GM12878 (cell line): ENCODE data around the gene SETBP1. TPM values are rescaled to one million over a fixed set of nuclear protein-coding genes. Genes with fewer than 3 reads are reported as not detected.
A peak's percentile ranks its signal among the peaks of the same experiment; 100 is the strongest.

ENCODE experiments used
- ATAC-seq: fragments of 200-7000 bp; cut with Tn5 transposase; 3 replicates; pipeline ENCODE4 v1.9.1; 2020; ENCODE audit warnings: mild to moderate bottlenecking, moderate library complexity
- BruUV-seq: library from RNA; stranded (reverse); fragments of 400-500 nt; replicated peaks from 2 replicates; lab custom pipeline; 2021; lab: Mats Ljungman, UMichigan
- CTCF ChIA-PET: fragments of 300-600 bp; sonication (Branson Sonifier 250); formaldehyde crosslinking; extraction: SDS; loops from one replicate; lab custom pipeline; 2021; ENCODE audit warnings: inconsistent platforms; lab: Yijun Ruan, JAX
- POLR2A ChIA-PET: fragments of 350-600 bp; formaldehyde crosslinking; extraction: SDS; loops from one replicate; lab custom pipeline; 2021; ENCODE audit warnings: inconsistent platforms; lab: Charles Lee
- RAD21 ChIA-PET: fragments of 300-600 bp; sonication (Branson Sonifier 250); formaldehyde crosslinking; loops from one replicate; lab custom pipeline; 2023; ENCODE audit warnings: antibody characterized with exemption; ENCODE audit not compliant: unreplicated experiment; lab: Charles Lee
- SMC1A ChIA-PET: fragments of 300-600 bp; sonication (Branson Sonifier 250); formaldehyde crosslinking; loops from one replicate; lab custom pipeline; 2023; ENCODE audit not compliant: unreplicated experiment, uncharacterized antibody; lab: Charles Lee
- DNase-seq: peaks from one replicate; pipeline ENCODE4 v3.0.0-alpha.2; 2011; ENCODE audit warnings: low read depth, low spot score
- FAIRE-seq: peaks from 3 replicates; lab custom pipeline; 2011; peaks lifted over from hg19 to GRCh38; lab: Jason Lieb, UNC
- H2AFZ ChIP-seq: 2 replicates; pipeline ENCODE4 v1.6.0; 2011; ENCODE audit warnings: low read depth, low read length, control low read depth; ENCODE audit not compliant: control insufficient read depth
- H3K27ac ChIP-seq: 2 replicates; pipeline ENCODE4 v1.5.1; 2011; ENCODE audit warnings: control low read depth; ENCODE audit not compliant: control insufficient read depth, insufficient read depth
- H3K27me3 ChIP-seq, 2 experiments: replicated peaks in 1 of 2; 2 replicates each; pipeline versions ENCODE4 v1.6.0 to v1.6.1; 2011; ENCODE audit warnings: low read length in 1 of 2; ENCODE audit not compliant: control insufficient read depth in 2 of 2, insufficient read depth in 2 of 2
- H3K36me3 ChIP-seq, 2 experiments: 2 replicates each; pipeline ENCODE4 v1.5.1; 2011; ENCODE audit warnings: low read length in 1 of 2; ENCODE audit not compliant: control insufficient read depth in 2 of 2, insufficient read depth in 2 of 2
- H3K4me1 ChIP-seq: 2 replicates; pipeline ENCODE4 v1.6.1; 2011; ENCODE audit warnings: mild to moderate bottlenecking, low read length, moderate library complexity, mixed read lengths; ENCODE audit not compliant: control insufficient read depth, insufficient read depth
- H3K4me2 ChIP-seq: 2 replicates; pipeline ENCODE4 v1.6.0; 2011; ENCODE audit warnings: control low read depth; ENCODE audit not compliant: control insufficient read depth, insufficient read depth
- H3K4me3 ChIP-seq: fragments of 200-600 bp; sonication (generic); 2 replicates; pipeline ENCODE4 v1.5.1; 2016
- H3K79me2 ChIP-seq: 2 replicates; pipeline ENCODE4 v1.6.0; 2011; ENCODE audit warnings: low read length; ENCODE audit not compliant: control insufficient read depth, insufficient read depth
- H3K9ac ChIP-seq: 2 replicates; pipeline ENCODE4 v1.8.0; 2011; ENCODE audit warnings: low read length, control low read depth, mixed read lengths; ENCODE audit not compliant: control insufficient read depth, insufficient read depth
- H3K9me3 ChIP-seq: replicated peaks from 3 replicates; pipeline ENCODE4 v1.5.1; 2011; ENCODE audit warnings: mild to moderate bottlenecking, low read length; ENCODE audit not compliant: control insufficient read depth, insufficient read depth
- H4K20me1 ChIP-seq: 2 replicates; pipeline ENCODE4 v1.6.0; 2011; ENCODE audit not compliant: control insufficient read depth, insufficient read depth
- CBX3 ChIP-seq: fragments of 200-600 bp; sonication (generic); IDR thresholded peaks from 2 replicates; pipeline ENCODE4 v1.6.1; 2016; ENCODE audit warnings: low read depth, borderline replicate concordance
- IKZF1 ChIP-seq: fragments of 450-650 bp; conservative IDR thresholded peaks from 2 replicates; pipeline ENCODE4 v1.6.1; 2017; ENCODE audit warnings: antibody characterized with exemption, mild to moderate bottlenecking
- IKZF2 ChIP-seq, 2 experiments: fragments of 450-650 bp; IDR thresholded peaks; 2 replicates each; pipeline ENCODE4 v1.6.1; 2017; ENCODE audit warnings: mild to moderate bottlenecking in 2 of 2, moderate library complexity in 2 of 2
- KDM1A ChIP-seq: fragments of 200-600 bp; sonication (generic); IDR thresholded peaks from 2 replicates; pipeline ENCODE4 v1.6.1; 2016; ENCODE audit warnings: borderline replicate concordance
- MTA2 ChIP-seq: fragments of 450-650 bp; IDR thresholded peaks from 2 replicates; pipeline ENCODE4 v1.6.1; 2016; ENCODE audit warnings: low read depth, mild to moderate bottlenecking, moderate library complexity
- NR2F1 ChIP-seq: fragments of 450-650 bp; conservative IDR thresholded peaks from 2 replicates; pipeline ENCODE4 v1.6.1; 2017; ENCODE audit warnings: mild to moderate bottlenecking
- NRF1 ChIP-seq: conservative IDR thresholded peaks from 2 replicates; pipeline ENCODE4 v1.6.1; 2011; ENCODE audit warnings: mild to moderate bottlenecking, low read depth, low read length, improper control_type of control experiment
- PAX5 ChIP-seq: IDR thresholded peaks from 2 replicates; pipeline ENCODE4 v1.6.1; 2011; ENCODE audit warnings: low read depth, low read length, borderline replicate concordance
- PML ChIP-seq: IDR thresholded peaks from 2 replicates; pipeline ENCODE4 v1.6.1; 2012; ENCODE audit warnings: low read length, inconsistent platforms
- SP1 ChIP-seq: IDR thresholded peaks from one replicate; pipeline ENCODE4 v1.6.1; 2011; ENCODE audit warnings: low read depth, low read length
- SREBF2 ChIP-seq: IDR thresholded peaks from 2 replicates; pipeline ENCODE4 v1.6.1; 2012; ENCODE audit warnings: mild to moderate bottlenecking, low read length
- SRF ChIP-seq, 2 experiments: IDR thresholded peaks; 2 replicates each; pipeline ENCODE4 v1.6.1; 2011; ENCODE audit warnings: low read depth in 2 of 2, low read length in 2 of 2, mild to moderate bottlenecking in 1 of 2, moderate library complexity in 1 of 2
- TAF1 ChIP-seq: IDR thresholded peaks from 2 replicates; pipeline ENCODE4 v1.6.1; 2011; ENCODE audit warnings: mild to moderate bottlenecking, low read depth, low read length, borderline replicate concordance
- WRNIP1 ChIP-seq: IDR thresholded peaks from 2 replicates; pipeline ENCODE4 v1.6.1; 2011; ENCODE audit warnings: low read depth, low read length, improper control_type of control experiment, borderline replicate concordance
- ZNF274 ChIP-seq: IDR thresholded peaks from one replicate; pipeline ENCODE4 v1.8.0; 2011; ENCODE audit not compliant: insufficient read length, insufficient read depth
- ZNF384 ChIP-seq: IDR thresholded peaks from 2 replicates; pipeline ENCODE4 v1.6.1; 2012; ENCODE audit warnings: low read depth, mild to moderate bottlenecking, low read length, improper control_type of control experiment, borderline replicate concordance
- ZZZ3 ChIP-seq: IDR thresholded peaks from 2 replicates; pipeline ENCODE4 v1.6.1; 2011; ENCODE audit warnings: low read depth; ENCODE audit not compliant: control insufficient read depth, insufficient read length
- WGBS: methylation state at CpG from one replicate; pipeline ENCODE4 v1.1.6; 2016; ENCODE audit warnings: low lambda C conversion rate; ENCODE audit not compliant: insufficient replicate concordance, insufficient coverage; ENCODE audit errors: missing lambda C conversion rate; 5-methylcytosine and 5-hydroxymethylcytosine counted together
- in situ Hi-C: fragments of 300-500 bp; cut with MboI; formaldehyde crosslinking; loops from 9 replicates; pipeline ENCODE4 v1.14.3; 2018; ENCODE audit warnings: mixed read lengths
- intact Hi-C: fragments of 100-400 bp; cut with micrococcal nuclease; formaldehyde crosslinking; loops from one replicate; pipeline ENCODE4 v1.14.2; 2022; ENCODE audit not compliant: unreplicated experiment
- polyA plus RNA-seq, 11 experiments: library from polyadenylated mRNA; depleted of rRNA in 4 of 11; unstranded in 6 of 11; stranded (reverse) in 5 of 11; fragments of >200 nt; fragmentation: Nextera tagmentation in 4 of 11; fragmentation: Illumina TruSeq in 1 of 11; extraction: Ambion mirVana in 4 of 11; extraction: Trizol in 1 of 11; gene quantifications; 1 replicate in 1 of 11; 2 replicates in 10 of 11; pipeline versions ENCODE4 v1.2.1 to v1.2.3, GENCODE V29; 2011 to 2016; ENCODE audit warnings: inconsistent platforms in 2 of 11, missing spikeins in 2 of 11, low read depth in 1 of 11
- total RNA-seq, 4 experiments: library from RNA; depleted of rRNA in 3 of 4; stranded (reverse); fragments of >200 nt in 3 of 4; fragmentation: Illumina TruSeq in 1 of 4; extraction: Trizol in 1 of 4; gene quantifications; 2 replicates each; pipeline versions ENCODE4 v1.2.1 to v1.2.3, GENCODE V29; 2013 to 2021

The SETBP1 gene
- total and polyA plus RNA-seq, 10 of the 15 experiments (the other 5 are each of a cell fraction or from before 2014, with no cell fraction given), result 0.99 to 29.7 (median 8.3) TPM

- 65% methylated on average over 3 of the region's 3 CpGs for WGBS
- no peak for FAIRE-seq
- H3K27me3 ChIP-seq, result no peaks in the 10 kb centered on the region
- H3K27ac ChIP-seq, result no peak overlapping the region
- ATAC-seq, result no peak
- H3K36me3 ChIP-seq, result no peaks in the 10 kb centered on the region
- BruUV-seq, result no TSS peak
- no peak for DNase-seq
- ChIA-PET POLR2A (interaction anchor here (0.8 kb wide), 1 partner anchor 9 kb away, joined by 3 read pairs; no protein-coding TSS in a partner anchor), CTCF (interaction anchor here (1.1 to 1.6 kb wide), 3 partner anchors 9 to 1336 kb away, joined by 3 to 4 read pairs (median 3); no protein-coding TSS in a partner anchor), RAD21 (interaction anchor here (0.8 to 1.6 kb wide), 4 partner anchors 10 to 243 kb away, joined by 3 to 8 read pairs (median 5); no protein-coding TSS in a partner anchor), SMC1A (interaction anchor here (0.8 to 5.3 kb wide), 6 partner anchors 10 to 290 kb away, joined by 3 to 32 read pairs (median 9); no protein-coding TSS in a partner anchor)
- no peaks in the 10 kb centered on the region for H3K79me2 ChIP-seq
- no peaks in the 10 kb centered on the region for H3K9me3 ChIP-seq
- intact Hi-C loops, result no loop called here
- H2AFZ ChIP-seq, result no peak overlapping the region
- no peak overlapping the region for H3K9ac ChIP-seq
- no peak overlapping the region for H3K4me3 ChIP-seq
- H4K20me1 ChIP-seq, result no peaks in the 10 kb centered on the region
- TF ChIP-seq WRNIP1 (no peak), SRF (IDR thresholded peaks at IDR 0.05; ENCODE audit: low read depth in 2 of 2, low read length in 2 of 2) (no peak), ZNF274 (no peak), KDM1A (no peak)
- no peaks in the 10 kb centered on the region for H3K4me1 ChIP-seq
- in situ Hi-C loops, result no loop called here
- no peak overlapping the region for H3K4me2 ChIP-seq
Measured at GRCh38 chr18:44921974-44922373, 241.3 kb downstream of the SETBP1 start.

GRCh38 chr18:44922968-44923367, 242.3 kb downstream of the SETBP1 start:
- peak; percentile 71 for ATAC-seq
- H3K4me2 ChIP-seq, result no peak overlapping the region
- RAD21 ChIA-PET, result interaction anchor here (0.8 to 1.6 kb wide), 6 partner anchors 11 to 290 kb away, joined by 3 to 8 read pairs (median 3); no protein-coding TSS in a partner anchor
- no peaks in the 10 kb centered on the region for H3K27me3 ChIP-seq
- in situ Hi-C loops, result no loop called here
- TF ChIP-seq NRF1 (no peak), TAF1 (no peak), MTA2 (no peak), PML (no peak), IKZF1 (peak; percentile 37), SP1 (no peak), CBX3 (no peak), ZZZ3 (no peak), IKZF2 (IDR thresholded peaks at IDR 0.05) (peak; percentile 16 to 32; a peak in 1 of 4 replicates), SREBF2 (no peak), ZNF384 (no peak), NR2F1 (peak; percentile 85), PAX5 (no peak)
- TF ChIP-seq, all 136 proteins: peak for 3
- intact Hi-C loops, result no loop called here
- CTCF ChIA-PET, result interaction anchor here (0.7 to 1.6 kb wide), 5 partner anchors 10 to 1337 kb away, joined by 3 to 4 read pairs (median 4); no protein-coding TSS in a partner anchor
- no peak for FAIRE-seq
- H3K36me3 ChIP-seq, result no peaks in the 10 kb centered on the region
- H3K9ac ChIP-seq, result no peak overlapping the region
- no TSS peak for BruUV-seq
- no peak overlapping the region for H3K27ac ChIP-seq
- SMC1A ChIA-PET, result interaction anchor here (0.7 to 5.3 kb wide), 5 partner anchors 11 to 290 kb away, joined by 3 to 32 read pairs (median 12); no protein-coding TSS in a partner anchor
- WGBS, result 65% methylated on average over 2 of the region's 2 CpGs
- H2AFZ ChIP-seq, result no peak overlapping the region
- DNase-seq, result no peak
- no peaks in the 10 kb centered on the region for H3K9me3 ChIP-seq
- no peaks in the 10 kb centered on the region for H4K20me1 ChIP-seq
- H3K4me1 ChIP-seq, result no peaks in the 10 kb centered on the region
- no peak overlapping the region for H3K4me3 ChIP-seq
- POLR2A ChIA-PET, result interaction anchor here (0.8 kb wide), 1 partner anchor 8 kb away, joined by 3 read pairs; no protein-coding TSS in a partner anchor
- H3K79me2 ChIP-seq, result no peaks in the 10 kb centered on the region
